ENCODE results near the gene TBC1D5. TPM values are rescaled to one million over a fixed set of nuclear protein-coding genes. Genes with fewer than 3 reads are reported as not detected.

The TBC1D5 gene
- total and polyA plus RNA-seq, 2 of the 4 experiments (the other 2 are of a cell fraction): 16.4 to 57.0 TPM

DNA sequence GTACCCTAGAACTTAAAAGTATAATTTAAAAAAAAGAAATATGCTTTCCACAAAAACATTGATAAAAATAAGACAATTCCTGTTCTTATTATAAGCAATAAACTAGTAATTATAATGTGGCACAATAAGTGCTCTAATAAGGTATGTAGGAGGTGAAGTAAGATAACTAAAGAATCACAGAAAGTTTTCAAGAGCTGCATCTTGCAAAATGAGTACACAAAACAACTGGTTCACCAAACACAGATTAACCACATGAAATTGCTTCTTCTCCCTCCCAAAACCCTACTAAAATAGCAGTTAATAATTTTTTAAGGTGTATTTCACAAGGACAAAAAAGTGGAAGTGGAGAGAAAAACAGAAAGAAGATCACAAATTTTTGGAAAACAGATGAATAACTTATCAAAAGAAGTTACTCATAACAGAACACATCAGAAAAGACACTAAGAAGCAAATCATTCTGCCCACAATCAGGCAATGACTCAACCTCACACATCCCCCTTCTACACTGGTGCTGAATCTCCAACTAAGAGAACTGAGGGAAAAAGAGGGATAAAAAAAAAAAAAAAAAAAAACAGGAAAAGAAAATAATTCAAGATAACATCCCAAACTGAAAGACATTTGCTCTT lies 64.2 kb downstream of the TBC1D5 start:
- TF ChIP-seq RFX5 (IDR thresholded peaks at IDR 0.05; ENCODE audit: low read depth, low read length) (no peak), BHLHE40 (IDR thresholded peaks at IDR 0.05; ENCODE audit: low read depth, low read length) (no peak), CHD1 (IDR thresholded peaks at IDR 0.05; ENCODE audit: low read depth, low read length) (no peak), CEBPB (IDR thresholded peaks at IDR 0.05; ENCODE audit: low read depth, low read length) (no peak), RCOR1 (IDR thresholded peaks at IDR 0.05; ENCODE audit: insufficient replicate concordance, low read length) (no peak), FOS (IDR thresholded peaks at IDR 0.05; ENCODE audit: low read depth, low read length) (no peak), SMC3 (IDR thresholded peaks at IDR 0.05; ENCODE audit: low read depth, low read length) (no peak), MXI1 (IDR thresholded peaks at IDR 0.05; ENCODE audit: borderline replicate concordance, low read depth, low read length) (no peak), RAD21 (IDR thresholded peaks at IDR 0.05; ENCODE audit: low read length) (no peak), MAZ (IDR thresholded peaks at IDR 0.05; ENCODE audit: borderline replicate concordance, low read depth, low read length) (no peak), MAFK (IDR thresholded peaks at IDR 0.05; ENCODE audit: low read depth, low read length) (no peak), NFE2L2 (IDR thresholded peaks at IDR 0.05; ENCODE audit: low read depth, low read length) (no peak), POLR2A (IDR thresholded peaks at IDR 0.05; ENCODE audit: low read depth, low read length) (no peak)
- TF ChIP-seq, protein P1, sequence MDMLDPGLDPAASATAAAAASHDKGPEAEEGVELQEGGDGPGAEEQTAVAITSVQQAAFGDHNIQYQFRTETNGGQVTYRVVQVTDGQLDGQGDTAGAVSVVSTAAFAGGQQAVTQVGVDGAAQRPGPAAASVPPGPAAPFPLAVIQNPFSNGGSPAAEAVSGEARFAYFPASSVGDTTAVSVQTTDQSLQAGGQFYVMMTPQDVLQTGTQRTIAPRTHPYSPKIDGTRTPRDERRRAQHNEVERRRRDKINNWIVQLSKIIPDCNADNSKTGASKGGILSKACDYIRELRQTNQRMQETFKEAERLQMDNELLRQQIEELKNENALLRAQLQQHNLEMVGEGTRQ (IDR thresholded peaks at IDR 0.05; ENCODE audit: low read depth, low read length): no peak
- TF ChIP-seq, protein P2, sequence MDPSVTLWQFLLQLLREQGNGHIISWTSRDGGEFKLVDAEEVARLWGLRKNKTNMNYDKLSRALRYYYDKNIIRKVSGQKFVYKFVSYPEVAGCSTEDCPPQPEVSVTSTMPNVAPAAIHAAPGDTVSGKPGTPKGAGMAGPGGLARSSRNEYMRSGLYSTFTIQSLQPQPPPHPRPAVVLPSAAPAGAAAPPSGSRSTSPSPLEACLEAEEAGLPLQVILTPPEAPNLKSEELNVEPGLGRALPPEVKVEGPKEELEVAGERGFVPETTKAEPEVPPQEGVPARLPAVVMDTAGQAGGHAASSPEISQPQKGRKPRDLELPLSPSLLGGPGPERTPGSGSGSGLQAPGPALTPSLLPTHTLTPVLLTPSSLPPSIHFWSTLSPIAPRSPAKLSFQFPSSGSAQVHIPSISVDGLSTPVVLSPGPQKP (IDR thresholded peaks at IDR 0.05; ENCODE audit: borderline replicate concordance, low read depth, low read length): no peak
- TF ChIP-seq, protein P3, sequence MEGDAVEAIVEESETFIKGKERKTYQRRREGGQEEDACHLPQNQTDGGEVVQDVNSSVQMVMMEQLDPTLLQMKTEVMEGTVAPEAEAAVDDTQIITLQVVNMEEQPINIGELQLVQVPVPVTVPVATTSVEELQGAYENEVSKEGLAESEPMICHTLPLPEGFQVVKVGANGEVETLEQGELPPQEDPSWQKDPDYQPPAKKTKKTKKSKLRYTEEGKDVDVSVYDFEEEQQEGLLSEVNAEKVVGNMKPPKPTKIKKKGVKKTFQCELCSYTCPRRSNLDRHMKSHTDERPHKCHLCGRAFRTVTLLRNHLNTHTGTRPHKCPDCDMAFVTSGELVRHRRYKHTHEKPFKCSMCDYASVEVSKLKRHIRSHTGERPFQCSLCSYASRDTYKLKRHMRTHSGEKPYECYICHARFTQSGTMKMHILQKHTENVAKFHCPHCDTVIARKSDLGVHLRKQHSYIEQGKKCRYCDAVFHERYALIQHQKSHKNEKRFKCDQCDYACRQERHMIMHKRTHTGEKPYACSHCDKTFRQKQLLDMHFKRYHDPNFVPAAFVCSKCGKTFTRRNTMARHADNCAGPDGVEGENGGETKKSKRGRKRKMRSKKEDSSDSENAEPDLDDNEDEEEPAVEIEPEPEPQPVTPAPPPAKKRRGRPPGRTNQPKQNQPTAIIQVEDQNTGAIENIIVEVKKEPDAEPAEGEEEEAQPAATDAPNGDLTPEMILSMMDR (conservative IDR thresholded peaks at IDR 0.05; ENCODE audit: low read depth, low read length): no peak
- H3K9ac ChIP-seq (ENCODE audit: low read depth, low read length): no peak overlapping the region
- dilution Hi-C loops (cut with HindIII; ENCODE audit: low sequenced_read_pairs, unreplicated experiment): no loop called here
- no peaks in the 10 kb centered on the region for H3K9me1 ChIP-seq (ENCODE audit: insufficient read depth, low read length)
- in situ Hi-C loops (cut with MboI; ENCODE audit: low sequenced_read_pairs): no loop called here
- H3K27me3 ChIP-seq (ENCODE audit: control insufficient read depth, insufficient read depth, low read length): no peaks in the 10 kb centered on the region
- no peaks in the 10 kb centered on the region for H4K20me1 ChIP-seq (ENCODE audit: insufficient read depth, low read length)
- no peak overlapping the region for H3K4me3 ChIP-seq (ENCODE audit: insufficient read depth, low read depth, low read length)
- H3K4me2 ChIP-seq (ENCODE audit: low read depth, low read length): no peak overlapping the region
- H3K18ac ChIP-seq (ENCODE audit: low read depth, low read length): no peak overlapping the region
- H3K4me1 ChIP-seq (ENCODE audit: control insufficient read depth, insufficient read depth, low read length): no peaks in the 10 kb centered on the region
- H2AK5ac ChIP-seq (ENCODE audit: low read depth, low read length): no peak overlapping the region
- no peak overlapping the region for H3K14ac ChIP-seq (replicated peaks; ENCODE audit: low read depth, low read length)
- H3K4ac ChIP-seq (ENCODE audit: low read depth, low read length): no peak overlapping the region
- no peaks in the 10 kb centered on the region for H3K36me3 ChIP-seq (ENCODE audit: control insufficient read depth, insufficient read depth, low read length)
- ATAC-seq (ENCODE audit: low read depth): peak; percentile 49; the same call in 1 of the 2 replicates
- no peak overlapping the region for H2BK15ac ChIP-seq (ENCODE audit: low read depth, low read length)
- no peak overlapping the region for H4K91ac ChIP-seq (ENCODE audit: insufficient read depth, low read depth, low read length)
- H2BK20ac ChIP-seq (ENCODE audit: low read depth, low read length): no peak overlapping the region
- no peak overlapping the region for H2BK120ac ChIP-seq (ENCODE audit: low read depth, low read length)
- no peak overlapping the region for H2BK5ac ChIP-seq (ENCODE audit: low read depth, low read length, poor library complexity, severe bottlenecking)
- H3K27ac ChIP-seq (ENCODE audit: insufficient read depth, low read length): no peak overlapping the region
- DNase-seq: peak; percentile 71
- no peak overlapping the region for H4K8ac ChIP-seq (ENCODE audit: low read depth in 2 of 2, low read length in 2 of 2)
- H2AK9ac ChIP-seq (replicated peaks; ENCODE audit: low read depth, low read length, poor library complexity): no peak overlapping the region
- ChIA-PET POLR2A (ENCODE audit: unreplicated experiment) (no interaction called here), CTCF (interaction anchor here (0.6 kb wide), 1 partner anchor 76 kb away, joined by 3 read pairs; no protein-coding TSS in a partner anchor)
- BruUV-seq (replicated peaks): no TSS peak
- no peak overlapping the region for H2AFZ ChIP-seq (replicated peaks; ENCODE audit: low read length, poor library complexity)
- H3K56ac ChIP-seq (ENCODE audit: extremely low read depth, insufficient read depth, low read length): no peak overlapping the region
- H3K79me1 ChIP-seq (ENCODE audit: low read depth in 1 of 2, low read length in 2 of 2): peaks cover 3 to 4% of the 10 kb centered on the region in 2 experiments; a peak in 1 of 4 replicates
- no peaks in the 10 kb centered on the region for H3K9me3 ChIP-seq (ENCODE audit: control insufficient read depth, insufficient read depth, low read length)
- H3K23ac ChIP-seq (ENCODE audit: low read depth, low read length): no peak overlapping the region
- intact Hi-C loops (cut with micrococcal nuclease): no loop called here
- no peak overlapping the region for H4K5ac ChIP-seq (ENCODE audit: low read depth, low read length)

Measured in IMR-90 (cell line).